HCT116 (cell line): ENCODE results near the gene ZBTB7B. TPM values are rescaled to one million over a fixed set of nuclear protein-coding genes. Genes with fewer than 3 reads are reported as not detected.

Experiments used
- ATAC-seq: fragments of 200-7000 bp; cut with Tn5 transposase; 2 replicates; pipeline ENCODE4 v1.9.1; 2020; ENCODE audit warnings: mild to moderate bottlenecking, moderate library complexity
- BruUV-seq: library from RNA; stranded (reverse); fragments of 400-500 nt; replicated peaks from 2 replicates; lab custom pipeline; 2021; lab: Mats Ljungman, UMichigan
- CTCF ChIA-PET: fragments of 300-600 bp; sonication (Branson Sonifier 250); formaldehyde crosslinking; loops from one replicate; lab custom pipeline; 2021; ENCODE audit warnings: antibody characterized with exemption; lab: Charles Lee
- POLR2A ChIA-PET: fragments of 300-600, 350-600 bp; sonication (Branson Sonifier 250); formaldehyde crosslinking; loops from one replicate; lab custom pipeline; 2021; ENCODE audit warnings: antibody characterized with exemption; lab: Charles Lee
- RAD21 ChIA-PET, 2 experiments: fragments of 300-600 bp; sonication (Branson Sonifier 250); formaldehyde crosslinking; loops; one replicate each; lab custom pipeline; 2023; ENCODE audit warnings: low total read pairs in 2 of 2; ENCODE audit not compliant: uncharacterized antibody in 2 of 2, unreplicated experiment in 2 of 2, low non-redundant PET in 1 of 2; lab: Charles Lee
- DNase-seq: peaks from one replicate; pipeline ENCODE4 v3.0.0-alpha.2; 2010; ENCODE audit warnings: low read depth, low spot score
- H2AFZ ChIP-seq: fragments of 200-600 bp; shearing (Covaris generic), sonication (generic); 2 replicates; pipeline ENCODE4 v1.6.1; 2017; ENCODE audit warnings: low read depth, mixed run types, mixed read lengths, antibody characterized with exemption, low read length; ENCODE audit not compliant: poor library complexity, severe bottlenecking
- H3K27ac ChIP-seq: 2 replicates; pipeline ENCODE4 v1.5.1; 2012; ENCODE audit warnings: low read depth, low read length
- H3K27me3 ChIP-seq: fragments of 200-600 bp; sonication (generic); 2 replicates; pipeline ENCODE4 v1.6.1; 2016; ENCODE audit warnings: mixed run types, low read length, mixed read lengths; ENCODE audit not compliant: insufficient read depth
- H3K36me3 ChIP-seq, 2 experiments: fragments of 200-500 bp in 1 of 2; fragments of 200-600 bp in 1 of 2; sonication (Bioruptor generic) in 1 of 2; sonication (generic) in 1 of 2; 2 replicates each; pipeline versions ENCODE4 v1.5.1 to v1.6.1; 2014 to 2016; ENCODE audit warnings: low read length in 2 of 2, inconsistent platforms in 1 of 2, mixed read lengths in 1 of 2, mixed run types in 1 of 2; ENCODE audit not compliant: insufficient read depth in 2 of 2, control insufficient read depth in 1 of 2
- H3K4me1 ChIP-seq, 2 experiments: fragments of 200-600 bp in 1 of 2; sonication (generic) in 1 of 2; 2 replicates each; pipeline versions ENCODE4 v1.5.1 to v1.6.1; 2012 to 2017; ENCODE audit warnings: low read length in 2 of 2, inconsistent platforms in 1 of 2, mild to moderate bottlenecking in 1 of 2, mixed read lengths in 1 of 2, mixed run types in 1 of 2, moderate library complexity in 1 of 2; ENCODE audit not compliant: insufficient read depth in 2 of 2, control insufficient read depth in 1 of 2
- H3K4me2 ChIP-seq: fragments of 200-600 bp; sonication (generic); 2 replicates; pipeline ENCODE4 v1.6.1; 2017; ENCODE audit warnings: mixed run types, low read length, mixed read lengths
- H3K4me3 ChIP-seq, 2 experiments: fragments of 200-600 bp in 1 of 2; sonication (generic) in 1 of 2; replicated peaks in 1 of 2; 2 replicates each; pipeline ENCODE4 v1.5.1; 2011 to 2016; ENCODE audit warnings: low read length in 2 of 2, control low read depth in 1 of 2, low read depth in 1 of 2, mild to moderate bottlenecking in 1 of 2, mixed read lengths in 1 of 2, mixed run types in 1 of 2
- H3K79me2 ChIP-seq: fragments of 200-600 bp; sonication (generic); 2 replicates; pipeline ENCODE4 v1.6.1; 2017; ENCODE audit warnings: mild to moderate bottlenecking, mixed run types, low read length, moderate library complexity, mixed read lengths; ENCODE audit not compliant: insufficient read depth
- H3K9ac ChIP-seq: fragments of 200-600 bp; sonication (generic); 2 replicates; pipeline ENCODE4 v1.6.1; 2016; ENCODE audit warnings: low read length, mixed read lengths
- H3K9me2 ChIP-seq: fragments of 200-600 bp; sonication (generic), shearing (Covaris generic); 2 replicates; pipeline ENCODE4 v1.6.1; 2017; ENCODE audit warnings: mixed run types, mild to moderate bottlenecking, moderate library complexity; ENCODE audit not compliant: insufficient read depth
- H3K9me3 ChIP-seq, 2 experiments: fragments of 200-500 bp in 1 of 2; fragments of 200-600 bp in 1 of 2; sonication (Bioruptor generic) in 1 of 2; sonication (generic) in 1 of 2; 2 replicates each; pipeline ENCODE4 v1.6.1; 2014 to 2017; ENCODE audit warnings: low read length in 2 of 2, mixed read lengths in 2 of 2, inconsistent platforms in 1 of 2, low read depth in 1 of 2, mild to moderate bottlenecking in 1 of 2, mixed run types in 1 of 2, moderate library complexity in 1 of 2; ENCODE audit not compliant: control insufficient read depth in 1 of 2, insufficient read depth in 1 of 2
- H4K20me1 ChIP-seq: fragments of 200-600 bp; sonication (generic), shearing (Covaris generic); 2 replicates; pipeline ENCODE4 v1.6.1; 2017; ENCODE audit warnings: mixed run types, mild to moderate bottlenecking, moderate library complexity; ENCODE audit not compliant: insufficient read depth
- EGR1 ChIP-seq: IDR thresholded peaks from 2 replicates; pipeline ENCODE4 v1.6.1; 2012; ENCODE audit warnings: low read depth
- ELF1 ChIP-seq: IDR thresholded peaks from 2 replicates; pipeline ENCODE4 v1.6.1; 2012; ENCODE audit warnings: low read depth, borderline replicate concordance
- EZH2 ChIP-seq: fragments of 200-600 bp; sonication (generic); IDR thresholded peaks from 2 replicates; pipeline ENCODE4 v1.6.1; 2017; ENCODE audit warnings: antibody characterized with exemption, mixed run types
- FOSL1 ChIP-seq: IDR thresholded peaks from 2 replicates; pipeline ENCODE4 v1.6.1; 2012; ENCODE audit warnings: low read depth
- JUND ChIP-seq: IDR thresholded peaks from 2 replicates; pipeline ENCODE4 v1.6.1; 2012
- POLR2A ChIP-seq: IDR thresholded peaks from 2 replicates; pipeline ENCODE4 v1.7.0; 2011; ENCODE audit warnings: borderline replicate concordance; ENCODE audit not compliant: insufficient read depth, insufficient read length; ENCODE audit errors: extremely low read depth
- POLR2AphosphoS5 ChIP-seq: IDR thresholded peaks from 2 replicates; pipeline ENCODE4 v1.6.1; 2011; ENCODE audit warnings: mild to moderate bottlenecking, low read depth, low read length, moderate library complexity
- RAD21 ChIP-seq: IDR thresholded peaks from 2 replicates; pipeline ENCODE4 v1.6.1; 2012; ENCODE audit warnings: low read depth, mild to moderate bottlenecking
- SIN3A ChIP-seq: IDR thresholded peaks from 2 replicates; pipeline ENCODE4 v1.6.1; 2012; ENCODE audit warnings: low read depth
- SP1 ChIP-seq: IDR thresholded peaks from 2 replicates; pipeline ENCODE4 v1.6.1; 2012; ENCODE audit warnings: low read depth
- SRF ChIP-seq: IDR thresholded peaks from 2 replicates; pipeline ENCODE4 v1.6.1; 2012; ENCODE audit warnings: low read depth
- TCF7L2 ChIP-seq: IDR thresholded peaks from 2 replicates; pipeline ENCODE4 v1.7.0; 2011; ENCODE audit warnings: borderline replicate concordance, inconsistent platforms; ENCODE audit not compliant: insufficient read depth, insufficient read length; ENCODE audit errors: extremely low read depth
- YY1 ChIP-seq: IDR thresholded peaks from 2 replicates; pipeline ENCODE4 v1.6.1; 2011; ENCODE audit warnings: low read length, low read depth, moderate library complexity, mild to moderate bottlenecking; ENCODE audit not compliant: insufficient replicate concordance; ENCODE audit errors: extremely low read depth
- ZNF274 ChIP-seq: fragments of 200-500 bp; sonication (Bioruptor generic); IDR thresholded peaks from 2 replicates; pipeline ENCODE4 v1.6.1; 2014; ENCODE audit warnings: mild to moderate bottlenecking, low read depth, low read length, inconsistent platforms
- intact Hi-C: fragments of 100-400 bp; cut with micrococcal nuclease; formaldehyde crosslinking; loops from 2 replicates; pipeline ENCODE4 v1.10.0; 2022
- total RNA-seq: library from RNA; stranded (reverse); gene quantifications from one replicate; pipeline ENCODE4 v1.2.1, GENCODE V29; 2021; ENCODE audit not compliant: unreplicated experiment
- TF ChIP-seq, protein P1 (sequence below): IDR thresholded peaks from 2 replicates; pipeline ENCODE4 v1.6.1; 2012
- TF ChIP-seq, protein P2 (sequence below), 3 experiments: fragments of 200-600 bp in 1 of 3; sonication (generic) in 1 of 3; IDR thresholded peaks in 2 of 3; conservative IDR thresholded peaks in 1 of 3; 2 replicates each; pipeline ENCODE4 v1.5.1; 2012 to 2017; ENCODE audit warnings: low read depth in 2 of 3, low read length in 2 of 3, antibody characterized with exemption in 1 of 3, borderline replicate concordance in 1 of 3, control low read depth in 1 of 3, mild to moderate bottlenecking in 1 of 3, mixed read lengths in 1 of 3, mixed run types in 1 of 3, moderate library complexity in 1 of 3; ENCODE audit not compliant: insufficient read depth in 1 of 3
- TF ChIP-seq, protein P3 (sequence below): IDR thresholded peaks from 2 replicates; pipeline ENCODE4 v1.6.1; 2012
- TF ChIP-seq, protein P4 (sequence below): IDR thresholded peaks from 2 replicates; pipeline ENCODE4 v1.6.1; 2011; ENCODE audit warnings: mild to moderate bottlenecking, low read length, moderate library complexity; ENCODE audit not compliant: insufficient replicate concordance; ENCODE audit errors: extremely low read depth

Gene ZBTB7B
- total RNA-seq, 1 experiment from 2014 or later: 57.0 TPM

DNA sequence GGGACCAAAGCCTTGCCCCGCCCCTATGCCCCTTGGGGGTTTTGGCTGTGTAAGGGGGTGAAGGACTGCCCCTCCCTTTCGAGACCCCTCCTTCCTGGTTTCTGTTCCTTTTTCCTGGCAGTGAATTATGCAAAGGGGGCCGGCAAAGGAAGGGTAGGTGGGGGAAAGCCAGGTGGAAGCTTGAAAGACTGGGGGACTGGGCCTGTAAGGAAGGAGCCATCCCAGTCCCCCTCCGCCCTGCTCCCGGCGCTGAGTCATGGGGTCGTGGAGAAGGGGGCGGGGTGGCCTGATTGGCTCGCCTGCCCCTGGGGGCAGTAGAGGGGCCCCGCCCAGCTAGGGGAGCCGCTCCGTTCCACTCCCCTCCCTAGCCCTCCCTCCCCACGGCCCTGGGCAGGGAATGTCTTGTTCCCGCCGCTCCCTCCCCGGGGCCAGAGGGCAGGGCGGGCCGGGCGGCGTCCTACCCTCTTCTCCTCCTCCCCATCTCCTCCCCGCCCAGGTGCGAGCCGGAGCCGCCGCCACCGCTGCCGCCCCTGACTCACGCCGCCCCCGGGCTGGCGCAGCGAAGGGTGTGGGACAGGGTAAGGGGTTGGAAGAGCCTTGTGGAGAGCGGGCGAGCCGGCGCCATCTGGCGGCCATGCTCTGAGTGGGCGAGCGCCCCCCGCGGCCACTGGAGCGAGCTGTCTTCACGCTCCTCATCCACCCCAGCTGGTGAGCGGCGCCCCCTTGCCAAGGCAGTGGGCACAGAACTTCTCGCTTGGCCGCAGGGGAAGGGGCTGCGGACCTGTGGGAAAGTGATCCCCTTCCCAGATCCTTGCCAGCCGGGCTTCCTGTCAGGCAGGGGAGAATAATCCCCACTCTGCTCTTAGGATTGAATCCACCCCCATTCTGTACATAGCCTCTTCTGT is 14.7 kb downstream of the ZBTB7B start:
- ChIA-PET CTCF (interaction anchor here (0.6 to 3.0 kb wide), 22 partner anchors 9 to 538 kb away, joined by 3 to 24 read pairs (median 4); partner anchors contain the start of genes ADAM15, PBXIP1 and ZBTB7B), RAD21 (interaction anchor here (0.6 to 1.2 kb wide), 3 partner anchors 47 to 112 kb away, joined by 3 read pairs; partner anchors contain the start of gene SHC1 (in 1 of the 2)), POLR2A (interaction anchor here (0.6 to 1.6 kb wide), 7 partner anchors 10 to 81 kb away, joined by 3 to 8 read pairs (median 4); partner anchors contain the start of gene PMVK)
- TF ChIP-seq, protein P1, sequence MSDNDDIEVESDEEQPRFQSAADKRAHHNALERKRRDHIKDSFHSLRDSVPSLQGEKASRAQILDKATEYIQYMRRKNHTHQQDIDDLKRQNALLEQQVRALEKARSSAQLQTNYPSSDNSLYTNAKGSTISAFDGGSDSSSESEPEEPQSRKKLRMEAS: peak; percentile 79
- TF ChIP-seq, protein P2, sequence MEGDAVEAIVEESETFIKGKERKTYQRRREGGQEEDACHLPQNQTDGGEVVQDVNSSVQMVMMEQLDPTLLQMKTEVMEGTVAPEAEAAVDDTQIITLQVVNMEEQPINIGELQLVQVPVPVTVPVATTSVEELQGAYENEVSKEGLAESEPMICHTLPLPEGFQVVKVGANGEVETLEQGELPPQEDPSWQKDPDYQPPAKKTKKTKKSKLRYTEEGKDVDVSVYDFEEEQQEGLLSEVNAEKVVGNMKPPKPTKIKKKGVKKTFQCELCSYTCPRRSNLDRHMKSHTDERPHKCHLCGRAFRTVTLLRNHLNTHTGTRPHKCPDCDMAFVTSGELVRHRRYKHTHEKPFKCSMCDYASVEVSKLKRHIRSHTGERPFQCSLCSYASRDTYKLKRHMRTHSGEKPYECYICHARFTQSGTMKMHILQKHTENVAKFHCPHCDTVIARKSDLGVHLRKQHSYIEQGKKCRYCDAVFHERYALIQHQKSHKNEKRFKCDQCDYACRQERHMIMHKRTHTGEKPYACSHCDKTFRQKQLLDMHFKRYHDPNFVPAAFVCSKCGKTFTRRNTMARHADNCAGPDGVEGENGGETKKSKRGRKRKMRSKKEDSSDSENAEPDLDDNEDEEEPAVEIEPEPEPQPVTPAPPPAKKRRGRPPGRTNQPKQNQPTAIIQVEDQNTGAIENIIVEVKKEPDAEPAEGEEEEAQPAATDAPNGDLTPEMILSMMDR (IDR thresholded peaks at IDR 0.05 in 2 of 3, conservative IDR thresholded peaks at IDR 0.05 in 1 of 3; ENCODE audit: borderline replicate concordance in 1 of 3, insufficient read depth in 1 of 3, low read depth in 2 of 3, low read length in 2 of 3): peak; percentile 99 to 100 (median 100)
- TF ChIP-seq POLR2AphosphoS5: peak; percentile 83
- TF ChIP-seq FOSL1: no peak; the same call in 1 of the 2 replicates
- TF ChIP-seq RAD21: peak; percentile 86
- peak; percentile 80 for TF ChIP-seq YY1
- TF ChIP-seq EZH2: no peak
- TF ChIP-seq SRF: no peak
- TF ChIP-seq JUND: peak; percentile 74
- TF ChIP-seq EGR1: peak; percentile 97
- no peak for TF ChIP-seq TCF7L2
- TF ChIP-seq, protein P3, sequence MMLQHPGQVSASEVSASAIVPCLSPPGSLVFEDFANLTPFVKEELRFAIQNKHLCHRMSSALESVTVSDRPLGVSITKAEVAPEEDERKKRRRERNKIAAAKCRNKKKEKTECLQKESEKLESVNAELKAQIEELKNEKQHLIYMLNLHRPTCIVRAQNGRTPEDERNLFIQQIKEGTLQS: no peak
- TF ChIP-seq SIN3A: peak; percentile 43
- TF ChIP-seq, protein P4, sequence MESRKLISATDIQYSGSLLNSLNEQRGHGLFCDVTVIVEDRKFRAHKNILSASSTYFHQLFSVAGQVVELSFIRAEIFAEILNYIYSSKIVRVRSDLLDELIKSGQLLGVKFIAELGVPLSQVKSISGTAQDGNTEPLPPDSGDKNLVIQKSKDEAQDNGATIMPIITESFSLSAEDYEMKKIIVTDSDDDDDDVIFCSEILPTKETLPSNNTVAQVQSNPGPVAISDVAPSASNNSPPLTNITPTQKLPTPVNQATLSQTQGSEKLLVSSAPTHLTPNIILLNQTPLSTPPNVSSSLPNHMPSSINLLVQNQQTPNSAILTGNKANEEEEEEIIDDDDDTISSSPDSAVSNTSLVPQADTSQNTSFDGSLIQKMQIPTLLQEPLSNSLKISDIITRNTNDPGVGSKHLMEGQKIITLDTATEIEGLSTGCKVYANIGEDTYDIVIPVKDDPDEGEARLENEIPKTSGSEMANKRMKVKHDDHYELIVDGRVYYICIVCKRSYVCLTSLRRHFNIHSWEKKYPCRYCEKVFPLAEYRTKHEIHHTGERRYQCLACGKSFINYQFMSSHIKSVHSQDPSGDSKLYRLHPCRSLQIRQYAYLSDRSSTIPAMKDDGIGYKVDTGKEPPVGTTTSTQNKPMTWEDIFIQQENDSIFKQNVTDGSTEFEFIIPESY: peak; percentile 56
- TF ChIP-seq SP1: peak; percentile 80
- no peak for TF ChIP-seq ELF1
- TF ChIP-seq ZNF274: no peak
- no peak for TF ChIP-seq POLR2A
- Histone ChIP-seq H2AFZ (no peak overlapping the region), H3K9me3 (no peaks in the 10 kb centered on the region), H4K20me1 (no peaks in the 10 kb centered on the region), H3K9ac (peak overlapping the region; percentile 60), H3K79me2 (peaks cover 11% of the 10 kb centered on the region; the same call in 1 of the 2 replicates), H3K9me2 (no peaks in the 10 kb centered on the region), H3K27me3 (no peaks in the 10 kb centered on the region), H3K27ac (peak overlapping the region; percentile 89), H3K4me2 (peak overlapping the region; percentile 82), H3K36me3 (peaks cover 6 to 27% of the 10 kb centered on the region in 2 experiments; a peak in 3 of 4 replicates), H3K4me1 (peaks cover 30 to 62% of the 10 kb centered on the region in 2 experiments), H3K4me3 (peak overlapping the region; percentile 27 to 47)
- DNase-seq (peak; percentile 87), ATAC-seq (peak; percentile 86)
- BruUV-seq: no TSS peak
- intact Hi-C loops: loop anchor here (1.0 to 2.0 kb wide), 3 partner anchors 14 to 68 kb away; partner anchors contain the start of gene ZBTB7B
